Endothelial cell of umbilical vein (primary cell): Measurements from ENCODE around the gene SULT1E1. TPM values are rescaled to one million over a fixed set of nuclear protein-coding genes. Genes with fewer than 3 reads are reported as not detected.

Source experiments
- BruUV-seq: library from RNA; stranded (reverse); fragments of 400-500 nt; replicated peaks from 2 replicates; lab custom pipeline; 2021; lab: Mats Ljungman, UMichigan
- CTCF ChIA-PET: fragments of 300-600, 350-600 bp; sonication (Branson Sonifier 250); formaldehyde crosslinking; loops from one replicate; lab custom pipeline; 2021; ENCODE audit warnings: antibody characterized with exemption, inconsistent platforms; lab: Charles Lee
- POLR2A ChIA-PET: fragments of 300-600, 350-600 bp; sonication (Branson Sonifier 250); formaldehyde crosslinking; loops from one replicate; lab custom pipeline; 2021; ENCODE audit warnings: antibody characterized with exemption, inconsistent platforms; lab: Charles Lee
- DNase-seq: peaks from one replicate; pipeline ENCODE4 v3.0.0-alpha.2; 2011; ENCODE audit warnings: low read depth, low spot score
- FAIRE-seq: peaks from 2 replicates; lab custom pipeline; 2011; peaks lifted over from hg19 to GRCh38; lab: Jason Lieb, UNC
- H2AFZ ChIP-seq: 2 replicates; pipeline ENCODE4 v1.6.0; 2012; ENCODE audit warnings: low read depth, low read length, control low read depth, inconsistent platforms
- H3K27ac ChIP-seq: 2 replicates; pipeline ENCODE4 v1.5.1; 2011; ENCODE audit warnings: low read depth, mild to moderate bottlenecking, control low read depth, low read length, moderate library complexity; ENCODE audit not compliant: insufficient read depth
- H3K27me3 ChIP-seq, 2 experiments: 2 replicates each; pipeline versions ENCODE4 v1.6.0 to v1.6.1; 2011; ENCODE audit warnings: low read length in 2 of 2, mixed read lengths in 1 of 2; ENCODE audit not compliant: control insufficient read depth in 2 of 2, insufficient read depth in 2 of 2
- H3K36me3 ChIP-seq, 2 experiments: 2 replicates in 1 of 2; 3 replicates in 1 of 2; pipeline ENCODE4 v1.5.1; 2011; ENCODE audit warnings: low read length in 2 of 2, mild to moderate bottlenecking in 1 of 2, moderate library complexity in 1 of 2; ENCODE audit not compliant: control insufficient read depth in 2 of 2, insufficient read depth in 2 of 2; ENCODE audit errors: extremely low read depth in 1 of 2
- H3K4me1 ChIP-seq: 3 replicates; pipeline ENCODE4 v1.5.1; 2011; ENCODE audit warnings: mild to moderate bottlenecking, low read length; ENCODE audit not compliant: control insufficient read depth, insufficient read depth; ENCODE audit errors: extremely low read depth
- H3K4me2 ChIP-seq: 2 replicates; pipeline ENCODE4 v1.6.1; 2011; ENCODE audit warnings: low read length, control low read depth, mixed read lengths; ENCODE audit not compliant: insufficient read depth
- H3K4me3 ChIP-seq, 3 experiments: fragments of 200-600 bp in 1 of 3; sonication (generic), shearing (Covaris generic) in 1 of 3; replicated peaks in 1 of 3; 2 replicates each; pipeline ENCODE4 v1.5.1; 2011 to 2016; ENCODE audit warnings: control low read depth in 3 of 3, low read length in 3 of 3, mild to moderate bottlenecking in 2 of 3, inconsistent platforms in 1 of 3, low read depth in 1 of 3, moderate library complexity in 1 of 3; ENCODE audit not compliant: insufficient read depth in 1 of 3
- H3K79me2 ChIP-seq: 2 replicates; pipeline ENCODE4 v1.6.0; 2012; ENCODE audit warnings: low read length, inconsistent platforms; ENCODE audit not compliant: control insufficient read depth, insufficient read depth
- H3K9ac ChIP-seq: replicated peaks from 2 replicates; pipeline ENCODE3; 2011; ENCODE audit warnings: low read length, control low read depth; ENCODE audit not compliant: insufficient read depth; ENCODE audit errors: extremely low read depth
- H3K9me1 ChIP-seq: replicated peaks from 3 replicates; pipeline ENCODE4 v1.6.0; 2011; ENCODE audit warnings: mild to moderate bottlenecking, low read length; ENCODE audit not compliant: control insufficient read depth, insufficient read depth; ENCODE audit errors: extremely low read depth
- H3K9me3 ChIP-seq: replicated peaks from 2 replicates; pipeline ENCODE4 v1.5.1; 2012; ENCODE audit warnings: low read length, inconsistent platforms; ENCODE audit not compliant: control insufficient read depth, insufficient read depth
- H4K20me1 ChIP-seq: replicated peaks from 2 replicates; pipeline ENCODE3; 2011; ENCODE audit warnings: mild to moderate bottlenecking, low read length; ENCODE audit not compliant: control insufficient read depth, insufficient read depth; ENCODE audit errors: extremely low read depth
- CTCF ChIP-seq, 2 donors: IDR thresholded peaks; 1 replicate in 1 of 2; 2 replicates in 1 of 2; pipeline ENCODE4 v1.5.1; 2011; ENCODE audit warnings: low read length in 2 of 2, mild to moderate bottlenecking in 2 of 2, moderate library complexity in 2 of 2, control low read depth in 1 of 2, inconsistent platforms in 1 of 2, low read depth in 1 of 2; ENCODE audit not compliant: insufficient read depth in 1 of 2; ENCODE audit errors: extremely low read depth in 1 of 2
- EZH2 ChIP-seq: IDR thresholded peaks from 2 replicates; pipeline ENCODE4 v1.6.1; 2012; ENCODE audit warnings: borderline replicate concordance, low read depth, mild to moderate bottlenecking, moderate library complexity, low read length, inconsistent platforms; ENCODE audit not compliant: severe bottlenecking
- FOS ChIP-seq: IDR thresholded peaks from 2 replicates; pipeline ENCODE4 v1.6.1; 2011; ENCODE audit warnings: mild to moderate bottlenecking, low read length, moderate library complexity, borderline replicate concordance; ENCODE audit not compliant: insufficient read depth
- GATA2 ChIP-seq: IDR thresholded peaks from 2 replicates; pipeline ENCODE4 v1.7.0; 2011; ENCODE audit warnings: low read depth, mild to moderate bottlenecking, moderate library complexity, mixed read lengths, low read length; ENCODE audit not compliant: insufficient read length, insufficient read depth
- JUN ChIP-seq: IDR thresholded peaks from 2 replicates; pipeline ENCODE4 v1.6.1; 2011; ENCODE audit warnings: borderline replicate concordance, low read depth; ENCODE audit not compliant: insufficient read length, insufficient read depth
- MAX ChIP-seq: IDR thresholded peaks from 2 replicates; pipeline ENCODE4 v1.6.1; 2011; ENCODE audit not compliant: insufficient read depth, insufficient read length
- MYC ChIP-seq: IDR thresholded peaks from one replicate; pipeline ENCODE4 v1.6.1; 2011; ENCODE audit warnings: mild to moderate bottlenecking, low read depth, low read length
- POLR2A ChIP-seq: IDR thresholded peaks from 2 replicates; pipeline ENCODE4 v1.6.1; 2012; ENCODE audit warnings: low read depth, mild to moderate bottlenecking, control low read depth, low read length
- POLR2AphosphoS5 ChIP-seq: IDR thresholded peaks from 2 replicates; pipeline ENCODE4 v1.6.1; 2012; ENCODE audit warnings: low read depth, mild to moderate bottlenecking, control low read depth, low read length, moderate library complexity; ENCODE audit not compliant: insufficient read depth
- dilution Hi-C: fragments of 300-500 bp; cut with MboI; formaldehyde crosslinking; loops from one replicate; pipeline ENCODE4 v1.15.0; 2019; ENCODE audit warnings: low sequenced_read_pairs; ENCODE audit not compliant: extremely low pct_ligation_motif_present
- intact Hi-C: fragments of 100-400 bp; cut with micrococcal nuclease; formaldehyde crosslinking; loops from one replicate; pipeline ENCODE4 v1.10.0; 2022
- polyA plus RNA-seq, 4 experiments: library from polyadenylated mRNA; depleted of rRNA in 3 of 4; stranded (reverse) in 3 of 4; unstranded in 1 of 4; fragments of >200 nt; gene quantifications; 2 replicates each; pipeline versions ENCODE4 v1.2.1 to v1.2.3, GENCODE V29; 2011 to 2012; ENCODE audit warnings: missing spikeins in 1 of 4
- total RNA-seq: library from RNA; stranded (reverse); gene quantifications from 2 replicates; pipeline ENCODE4 v1.2.3, GENCODE V29; 2021

Gene SULT1E1
- total and polyA plus RNA-seq, 2 donors (not counting 3 experiments of a cell fraction or from before 2014, with no cell fraction given): 25.8 to 34.5 TPM

GRCh38 chr4:69860521-69861298 is 765 bp upstream of the SULT1E1 start:
- POLR2A ChIA-PET: no interaction called here
- BruUV-seq: no TSS peak
- CTCF ChIA-PET: interaction anchor here (1.1 kb wide), 1 partner anchor 171 kb away, joined by 3 read pairs; no protein-coding TSS in a partner anchor
- no peak overlapping the region for H3K9ac ChIP-seq
- no peak overlapping the region for H3K4me2 ChIP-seq
- H3K4me3 ChIP-seq: no peak overlapping the region
- no peaks in the 10 kb centered on the region for H3K27me3 ChIP-seq
- no peaks in the 10 kb centered on the region for H4K20me1 ChIP-seq
- no peaks in the 10 kb centered on the region for H3K79me2 ChIP-seq
- intact Hi-C loops: no loop called here
- TF ChIP-seq POLR2A: no peak
- TF ChIP-seq POLR2AphosphoS5: no peak
- no peak for TF ChIP-seq GATA2
- TF ChIP-seq MYC: no peak
- TF ChIP-seq JUN: no peak
- TF ChIP-seq CTCF (IDR thresholded peaks at IDR 0.05; ENCODE audit: extremely low read depth in 1 of 2, insufficient read depth in 1 of 2, low read depth in 1 of 2, low read length in 2 of 2): no peak
- TF ChIP-seq FOS: no peak
- no peak for TF ChIP-seq MAX
- no peak for TF ChIP-seq EZH2
- no peak overlapping the region for H3K27ac ChIP-seq
- H3K9me3 ChIP-seq: no peaks in the 10 kb centered on the region
- DNase-seq (no peak), FAIRE-seq (no peak)
- no peaks in the 10 kb centered on the region for H3K9me1 ChIP-seq
- no peaks in the 10 kb centered on the region for H3K36me3 ChIP-seq
- peaks cover 9% of the 10 kb centered on the region for H3K4me1 ChIP-seq
- dilution Hi-C loops: no loop called here
- no peak overlapping the region for H2AFZ ChIP-seq
